K562 (cell line): ENCODE measurements around the gene USP15. TPM values are rescaled to one million over a fixed set of nuclear protein-coding genes. Genes with fewer than 3 reads are reported as not detected.
A peak's percentile ranks its signal among the peaks of the same experiment; 100 is the strongest.

Source experiments
- CBX3 ChIP-seq, 2 experiments: IDR thresholded peaks; 1 replicate in 1 of 2; 2 replicates in 1 of 2; pipeline ENCODE4 v1.6.1; 2012; ENCODE audit warnings: inconsistent platforms in 2 of 2, low read length in 2 of 2, borderline replicate concordance in 1 of 2, control low read depth in 1 of 2
- CUX1 ChIP-seq: fragments of 200-800 bp; sonication (Bioruptor generic); IDR thresholded peaks from 2 replicates; pipeline ENCODE4 v1.6.1; 2016; ENCODE audit warnings: missing genetic modification characterization, missing compliant biosample characterization
- E2F4 ChIP-seq: sonication (generic); formaldehyde crosslinking; IDR thresholded peaks from 2 replicates; pipeline ENCODE4 v1.8.0; 2022; ENCODE audit warnings: mild to moderate bottlenecking, low read depth, missing genetic modification reagents
- FOSL1 ChIP-seq: fragments of 200-800 bp; sonication (Bioruptor generic); conservative IDR thresholded peaks from 2 replicates; pipeline ENCODE4 v1.6.1; 2016; ENCODE audit warnings: missing genetic modification characterization, missing compliant biosample characterization
- KLF1 ChIP-seq: fragments of 450-650 bp; IDR thresholded peaks from 2 replicates; pipeline ENCODE4 v1.6.1; 2016; ENCODE audit warnings: missing genetic modification characterization, missing compliant biosample characterization
- polyA plus RNA-seq, 8 experiments: library from polyadenylated mRNA; depleted of rRNA in 4 of 8; stranded (reverse) in 5 of 8; unstranded in 3 of 8; fragments of >200 nt; fragmentation: Nextera tagmentation in 2 of 8; fragmentation: Illumina TruSeq in 1 of 8; extraction: Ambion mirVana in 2 of 8; extraction: Trizol in 1 of 8; gene quantifications; 2 replicates each; pipeline versions ENCODE4 v1.2.1 to v1.2.3, GENCODE V29; 2011 to 2014; ENCODE audit warnings: inconsistent platforms in 1 of 8, missing spikeins in 1 of 8
- total RNA-seq, 7 experiments: library from RNA; depleted of rRNA in 6 of 7; stranded (reverse); fragments of >200 nt in 6 of 7; fragmentation: Illumina TruSeq in 2 of 7; extraction: Trizol in 2 of 7; gene quantifications; 2 replicates each; pipeline versions ENCODE4 v1.2.1 to v1.2.3, GENCODE V29; 2011 to 2021; ENCODE audit warnings: low replicate concordance in 1 of 7

USP15 gene
- total and polyA plus RNA-seq, 9 of the 15 experiments (the other 6 are each of a cell fraction or from before 2014, with no cell fraction given): 140 to 272 (median 182) TPM

DNA sequence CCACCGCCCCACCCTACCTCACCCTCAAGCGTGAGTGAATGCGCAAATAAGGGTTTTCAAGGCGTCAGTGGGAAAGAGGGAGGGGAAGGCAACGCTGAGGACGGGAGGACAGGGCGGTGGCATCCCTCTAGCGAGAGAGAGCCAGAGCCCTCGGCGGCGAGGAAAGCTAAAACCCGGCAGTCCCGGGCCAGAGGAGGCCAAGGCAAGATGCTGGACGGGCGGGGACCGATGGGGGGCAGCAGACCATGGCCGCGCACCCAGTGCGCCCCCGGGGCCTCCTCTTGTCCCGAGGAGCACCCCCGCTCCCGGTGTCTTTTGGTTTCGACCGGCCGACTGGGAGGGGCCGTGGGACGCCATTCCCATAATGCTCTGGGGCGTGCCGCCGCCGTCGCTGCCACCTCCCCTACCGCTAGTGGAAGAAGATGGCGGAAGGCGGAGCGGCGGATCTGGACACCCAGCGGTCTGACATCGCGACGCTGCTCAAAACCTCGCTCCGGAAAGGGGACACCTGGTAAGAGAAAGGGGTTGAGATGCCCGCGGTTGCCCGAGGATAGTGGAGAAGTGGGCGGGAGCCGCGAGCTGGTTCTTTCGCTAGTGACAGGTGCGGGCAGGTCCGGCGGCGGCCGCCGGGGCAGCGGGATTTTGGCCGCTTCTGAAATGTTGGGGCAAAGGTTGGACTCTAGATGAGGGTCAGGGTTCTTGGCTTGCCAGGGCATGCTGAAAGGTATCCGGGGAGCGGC lies at the start of gene USP15 (continued):
- TF ChIP-seq KLF1 (tag) (peak; percentile 56), CBX3 (IDR thresholded peaks at IDR 0.05; ENCODE audit: borderline replicate concordance in 1 of 2, low read length in 2 of 2) (peak in 1 of 2 experiments; percentile 72; a peak in 1 of 3 replicates), FOSL1 (no peak; the same call in 1 of the 2 replicates), E2F4 (CRISPR knock-in tag) (no peak), CUX1 (CRISPR knock-in tag) (no peak)
